Right renal pelvis (tissue), 4 donors: ENCODE results near the gene TNKS1BP1. TPM values are rescaled to one million over a fixed set of nuclear protein-coding genes. Genes with fewer than 3 reads are reported as not detected.
"Not testable (repeated sequence)": the region's sequence is repeated elsewhere in the genome, so short reads cannot be mapped to it uniquely, and the experiment has no call there.

Source experiments
- DNase-seq, 4 donors: peaks; one replicate each; pipeline ENCODE4 v3.0.0-alpha.2; 2013; ENCODE audit warnings: low read depth in 4 of 4, low spot score in 3 of 4, missing footprints in 1 of 4
- polyA plus RNA-seq, 4 donors: library from polyadenylated mRNA; unstranded; fragments of 120-200 nt; gene quantifications; one replicate each; pipeline ENCODE4 v1.2.1, GENCODE V29; 2013; ENCODE audit not compliant: insufficient read length in 4 of 4

Gene TNKS1BP1
- polyA plus RNA-seq, 4 donors = 63.9 to 69.6 (median 64.7) TPM

- no peak for DNase-seq
Observed at GRCh38 chr11:57357310-57357709, 32.6 kb upstream of the TNKS1BP1 start.

GRCh38 chr11:57356268-57356667, 31.5 kb upstream of the TNKS1BP1 start:
- DNase-seq = no peak

GRCh38 chr11:57354699-57355098, 29.9 kb upstream of the TNKS1BP1 start:
- no peak for DNase-seq

DNA sequence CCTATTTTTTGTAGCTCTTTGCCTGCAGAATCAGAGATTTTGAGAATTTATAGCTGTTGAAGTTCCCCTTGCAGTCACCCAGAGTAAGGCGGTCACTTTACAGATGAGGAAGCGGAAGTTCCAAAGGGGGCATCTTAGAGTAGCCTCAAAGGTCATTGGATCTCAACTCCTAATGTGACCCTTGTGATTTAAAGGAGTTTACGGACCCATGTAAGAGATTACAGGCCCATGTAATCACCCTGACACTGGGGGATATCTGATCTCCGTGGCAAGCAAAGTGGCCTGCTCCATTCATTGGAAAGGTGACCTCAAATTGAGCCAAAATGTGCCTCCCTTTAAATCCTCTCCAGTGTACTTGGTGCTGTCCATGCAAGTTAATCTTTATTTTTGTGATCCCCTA, 29.1 kb upstream of the TNKS1BP1 start:
- no peak for DNase-seq

- no peak for DNase-seq
Observed at GRCh38 chr11:57353446-57353845, 28.7 kb upstream of the TNKS1BP1 start.

GRCh38 chr11:57353036-57353435, 28.3 kb upstream of the TNKS1BP1 start:
- no peak for DNase-seq

DNA sequence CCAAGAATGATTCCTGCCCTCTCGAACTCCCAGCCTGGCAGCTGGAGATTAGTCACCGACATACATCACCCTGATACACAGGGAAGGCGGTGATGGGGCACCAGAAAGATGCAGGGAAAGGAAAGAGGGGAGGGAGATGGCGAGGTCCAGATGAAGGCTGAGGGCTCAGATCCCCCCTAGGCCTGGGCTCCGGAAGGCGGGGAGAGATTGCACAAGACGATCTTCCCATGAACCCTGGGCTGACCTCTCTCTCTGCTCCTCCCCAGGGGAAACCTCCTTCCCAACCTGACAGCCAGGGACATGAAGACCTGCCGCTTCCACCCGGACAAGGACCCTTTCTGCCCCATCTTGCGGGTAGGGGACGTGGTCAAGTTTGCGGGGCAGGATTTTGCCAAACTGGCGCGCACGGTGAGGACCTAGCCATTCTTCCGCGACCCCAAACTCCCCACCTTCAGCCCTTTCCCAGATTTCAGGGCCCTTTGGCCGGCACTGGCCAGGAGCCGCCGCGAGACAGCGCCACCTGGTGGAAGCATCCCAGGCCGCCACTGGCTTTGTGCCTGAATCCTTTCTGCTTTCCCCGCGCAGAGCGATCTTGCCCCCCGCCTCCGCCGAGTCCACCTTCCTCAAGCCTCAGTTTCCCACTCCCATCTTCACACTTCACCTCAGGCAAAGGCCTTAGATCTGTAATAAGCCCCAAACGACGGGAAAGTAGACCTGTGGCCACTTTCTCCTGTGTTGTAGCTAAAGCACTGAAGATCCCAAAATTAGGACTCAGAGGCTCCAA, 24.9 kb upstream of the TNKS1BP1 start:
- DNase-seq = peak in 2 of 4 donors; percentile 43 to 54

- no peak for DNase-seq
Observed at GRCh38 chr11:57348636-57349313, 24.0 kb upstream of the TNKS1BP1 start.

GRCh38 chr11:57348052-57348451, 23.3 kb upstream of the TNKS1BP1 start:
- DNase-seq = no peak

DNA sequence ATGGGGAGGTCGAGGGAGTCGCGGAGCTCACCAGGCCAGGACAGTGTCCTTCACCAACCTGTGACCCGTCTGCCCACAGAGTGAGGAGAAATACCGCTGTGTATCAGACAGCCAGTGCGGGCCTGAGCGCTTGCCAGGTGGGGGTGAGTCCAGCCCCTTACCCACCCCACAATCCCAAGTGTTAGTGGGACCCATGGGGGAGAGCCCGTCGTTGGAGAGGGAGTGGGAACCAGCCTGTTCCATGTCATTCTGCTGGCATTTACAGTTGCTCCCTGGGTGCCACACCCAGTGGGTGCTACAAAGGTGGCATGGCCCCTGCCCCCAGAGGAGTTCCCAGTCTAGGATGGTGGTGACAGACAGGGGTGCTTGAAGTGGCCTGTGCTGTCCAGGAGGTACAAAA, 22.6 kb upstream of the TNKS1BP1 start:
- no peak for DNase-seq

- peak in 1 of 4 donors; percentile 39 for DNase-seq
Observed at GRCh38 chr11:57345555-57346211, 20.9 kb upstream of the TNKS1BP1 start.

GRCh38 chr11:57344826-57345225, 20.1 kb upstream of the TNKS1BP1 start:
- DNase-seq = no peak

DNA sequence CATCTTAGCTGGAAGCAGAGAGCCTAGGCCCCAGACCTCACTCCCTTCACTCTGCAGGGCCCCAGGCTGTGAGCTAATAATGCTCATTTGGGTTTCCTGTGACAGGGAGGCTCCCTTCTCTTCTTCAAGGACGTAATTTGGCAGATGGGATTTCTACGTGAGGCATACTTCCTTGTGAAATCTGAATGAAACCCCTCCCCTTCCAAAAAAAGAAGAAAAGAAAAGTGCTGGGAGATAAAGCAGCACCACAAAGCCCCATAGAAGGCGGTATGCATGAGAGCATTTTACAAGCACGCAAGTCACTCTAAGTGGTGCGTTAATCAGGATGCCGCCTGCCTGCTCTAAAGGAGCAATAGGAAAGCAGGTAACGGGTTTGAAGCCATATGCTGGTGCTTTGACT, 19.1 kb upstream of the TNKS1BP1 start:
- DNase-seq = no peak

- no peak for DNase-seq
Observed at GRCh38 chr11:57342702-57343101, 17.9 kb upstream of the TNKS1BP1 start.

DNA sequence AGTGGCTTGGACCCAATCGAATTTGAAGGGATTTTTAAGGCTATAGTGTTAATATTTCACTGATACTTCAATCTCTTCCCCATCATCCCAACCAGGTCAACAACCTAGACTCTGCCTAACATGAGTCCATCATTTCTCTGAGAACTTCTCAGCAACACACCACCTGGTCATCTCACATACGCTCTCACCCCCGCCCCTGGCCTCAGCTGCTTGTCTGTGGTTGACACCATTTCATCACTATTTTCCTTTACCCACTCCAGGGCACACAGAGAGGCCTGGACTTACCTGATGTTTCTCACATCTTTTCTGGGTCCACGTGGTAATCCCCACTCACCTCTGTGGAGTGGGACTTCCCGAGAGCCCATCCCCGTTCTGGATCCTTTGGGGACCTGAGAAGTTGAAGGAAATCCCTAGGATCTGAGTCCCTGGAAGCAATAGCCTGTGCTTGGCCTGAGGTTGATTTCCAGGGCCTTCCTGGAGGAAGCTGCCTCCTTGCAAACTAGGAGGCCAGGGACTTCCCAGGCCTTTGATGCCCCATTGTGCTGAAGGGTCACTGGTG, 16.6 kb upstream of the TNKS1BP1 start:
- no peak for DNase-seq

- peak in 2 of 4 donors; percentile 58 to 60 for DNase-seq
Observed at GRCh38 chr11:57340039-57340615, 15.4 kb upstream of the TNKS1BP1 start.

DNA sequence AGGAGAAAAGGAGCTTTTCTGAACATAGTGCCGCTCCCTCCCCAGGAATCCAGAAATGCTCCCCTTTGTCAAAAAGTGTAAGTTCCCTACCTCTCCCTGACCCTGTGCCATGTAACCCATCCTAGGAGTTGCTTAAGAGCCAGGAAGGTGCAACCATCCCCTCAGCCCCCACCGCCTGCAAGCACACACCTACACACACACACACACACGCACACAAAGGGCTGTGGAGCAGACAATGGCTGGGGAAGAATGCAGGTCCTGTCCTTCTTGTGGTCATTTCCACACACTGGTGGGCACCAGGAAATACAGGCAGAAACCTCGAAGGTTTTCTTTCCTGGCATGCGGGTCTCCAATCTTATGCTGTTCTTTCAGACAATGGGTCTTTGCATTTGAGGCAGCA, 14.6 kb upstream of the TNKS1BP1 start:
- no peak for DNase-seq

DNA sequence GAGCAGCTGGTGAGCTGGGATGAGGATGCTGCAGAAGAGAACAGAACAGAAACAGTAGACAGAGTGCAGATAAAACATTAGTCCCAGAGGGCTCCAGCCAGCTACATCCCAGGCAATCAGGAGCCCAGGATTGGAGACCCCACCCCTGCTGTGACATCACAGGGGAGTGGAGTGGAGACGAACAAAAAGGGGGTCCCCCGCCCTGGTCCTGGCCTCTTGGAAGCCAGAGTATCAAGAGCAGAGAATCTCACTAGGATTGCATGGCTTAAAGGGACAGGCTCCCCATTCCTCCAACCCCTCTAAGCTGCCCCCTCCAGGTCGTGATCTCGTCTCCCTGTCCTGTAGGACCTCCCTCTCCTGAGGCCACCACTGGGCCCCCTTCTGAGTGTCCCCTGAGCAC, 13.4 kb upstream of the TNKS1BP1 start, which contains the start of gene P2RX3:
Gene P2RX3 (plus strand): TSS at position 211 of the 400 bp plus-strand sequence. CDS start 199 bp downstream, outside the sequence.
- no peak for DNase-seq

DNA sequence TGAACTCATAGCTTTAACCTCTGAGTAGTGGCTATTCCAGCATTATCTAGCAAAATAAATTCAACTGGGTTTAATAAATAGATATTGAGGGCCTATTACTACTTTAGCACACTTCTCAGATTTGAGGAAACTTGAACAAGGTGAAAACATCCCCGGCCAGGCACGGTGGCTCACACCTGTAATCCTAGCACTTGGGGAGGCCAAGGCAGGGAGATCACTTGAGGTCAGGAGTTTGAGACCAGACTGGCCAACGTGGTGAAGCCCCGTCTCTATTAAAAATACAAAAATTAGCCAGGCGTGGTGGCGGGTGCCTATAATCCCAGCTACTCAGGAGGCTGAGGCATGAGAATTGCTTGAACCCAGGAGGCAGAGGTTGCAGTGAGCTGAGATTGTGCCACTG, 12.1 kb upstream of the TNKS1BP1 start:
- not testable (repeated sequence) for DNase-seq

DNA sequence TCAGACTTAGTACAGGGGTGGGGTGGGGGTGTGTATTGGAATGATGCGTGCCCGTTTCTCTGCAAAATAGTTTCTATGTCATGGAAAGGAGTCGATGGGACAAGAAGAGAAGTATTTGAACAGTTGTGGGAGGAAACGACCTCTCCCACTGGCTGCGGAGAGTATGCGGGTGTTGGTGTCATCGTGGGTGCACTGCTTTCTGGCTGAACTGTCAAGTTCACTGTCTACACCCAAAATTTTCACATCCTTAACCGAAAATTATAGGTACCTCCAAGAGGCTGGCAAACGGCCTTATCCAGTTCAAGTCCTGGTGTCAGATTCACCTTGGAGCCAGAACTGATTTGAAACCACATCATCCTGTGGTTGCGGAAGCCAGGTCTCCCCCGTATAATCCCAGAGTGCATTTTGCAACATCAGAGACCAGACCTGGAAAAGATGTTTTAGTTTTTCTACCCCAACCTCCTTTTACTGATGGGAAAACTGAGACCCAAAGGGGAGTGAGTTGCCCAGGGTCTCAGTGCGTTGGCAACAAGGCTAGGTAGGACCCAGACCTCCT, 11.4 kb upstream of the TNKS1BP1 start:
- no peak for DNase-seq
